Gastroesophageal sphincter (tissue), 4 donors: ENCODE results near the gene DGKI. TPM values are rescaled to one million over a fixed set of nuclear protein-coding genes. Genes with fewer than 3 reads are reported as not detected.

Experiments used
- ATAC-seq: fragments of 150-250 bp; one replicate; pipeline ENCODE4 v1.9.1; 2016; ENCODE audit warnings: mild to moderate bottlenecking, moderate library complexity
- H3K27ac ChIP-seq, 4 donors: fragments of 200-600 bp; sonication (generic) in 3 of 4; 1 replicate in 3 of 4; 2 replicates in 1 of 4; pipeline ENCODE4 v1.5.1; 2016 to 2019
- H3K27me3 ChIP-seq: fragments of 200-600 bp; sonication (generic); one replicate; pipeline ENCODE4 v1.5.1; 2019
- H3K36me3 ChIP-seq, 2 donors: fragments of 200-600 bp; sonication (generic); one replicate each; pipeline ENCODE4 v1.5.1; 2019; ENCODE audit warnings: control low read depth in 1 of 2
- H3K4me1 ChIP-seq, 3 donors: fragments of 200-600 bp; sonication (generic); 1 replicate in 2 of 3; 2 replicates in 1 of 3; pipeline ENCODE4 v1.5.1; 2016 to 2019; ENCODE audit warnings: control low read depth in 2 of 3
- H3K4me3 ChIP-seq, 2 donors: fragments of 200-600 bp; sonication (generic); one replicate each; pipeline ENCODE4 v1.5.1; 2019; ENCODE audit warnings: mild to moderate bottlenecking in 1 of 2, moderate library complexity in 1 of 2
- H3K9me3 ChIP-seq, 3 donors: fragments of 200-600 bp; sonication (generic); one replicate each; pipeline ENCODE4 v1.5.1; 2017 to 2019; ENCODE audit warnings: control low read depth in 2 of 3
- CTCF ChIP-seq, 4 experiments: fragments of 200-600 bp in 2 of 4; fragments of 450-650 bp in 2 of 4; sonication (generic) in 1 of 4; IDR thresholded peaks; one replicate each; pipeline ENCODE4 v1.5.1; 2017 to 2019; ENCODE audit warnings: antibody characterized with exemption in 4 of 4, mild to moderate bottlenecking in 2 of 4, moderate library complexity in 2 of 4
- EP300 ChIP-seq: sonication (generic); formaldehyde crosslinking; IDR thresholded peaks from one replicate; pipeline ENCODE4 v1.6.1; 2017; ENCODE audit warnings: antibody characterized with exemption, mild to moderate bottlenecking
- POLR2A ChIP-seq, 2 donors: fragments of 450-650 bp; IDR thresholded peaks; one replicate each; pipeline ENCODE4 v1.6.1; 2017; ENCODE audit warnings: antibody characterized with exemption in 2 of 2, mild to moderate bottlenecking in 2 of 2, moderate library complexity in 1 of 2
- POLR2AphosphoS5 ChIP-seq: sonication (generic); formaldehyde crosslinking; IDR thresholded peaks from one replicate; pipeline ENCODE4 v1.6.1; 2017; ENCODE audit warnings: antibody characterized with exemption
- WGBS, 2 donors: methylation state at CpG; one replicate each; pipeline ENCODE4 v1.1.5; 2018; ENCODE audit warnings: low coverage in 1 of 2; 5-methylcytosine and 5-hydroxymethylcytosine counted together
- total RNA-seq, 4 donors: library from RNA; depleted of rRNA; stranded (reverse); fragments of >200 nt; gene quantifications; one replicate each; pipeline ENCODE4 v1.1.0, GENCODE V29; 2016

DGKI gene
- total RNA-seq, 4 donors from 2014 or later = 0.27 to 4.8 (median 3.2) TPM

GRCh38 chr7:137492889-137493288 is 353.9 kb downstream of the DGKI start:
- no peak for ATAC-seq
- no peak overlapping the region for H3K4me3 ChIP-seq
- no peak for TF ChIP-seq POLR2A (IDR thresholded peaks at IDR 0.05)
- H3K9me3 ChIP-seq = peaks cover 0 to 17% (median 0%) of the 10 kb centered on the region in 3 donors
- no peaks in the 10 kb centered on the region for H3K4me1 ChIP-seq
- no peaks in the 10 kb centered on the region for H3K27me3 ChIP-seq
- 100% methylated on average over 1 of the region's 6 CpGs; no CpG with 5 or more reads in 1 of the 2 donors for WGBS, 2 donors
- H3K36me3 ChIP-seq = no peaks in the 10 kb centered on the region
- no peak overlapping the region for H3K27ac ChIP-seq

GRCh38 chr7:137489880-137490279 is 356.9 kb downstream of the DGKI start:
- no peak for ATAC-seq
- WGBS, 2 donors = 84 to 94% methylated on average over 2 of the region's 2 CpGs
- Histone ChIP-seq H3K27me3 (no peaks in the 10 kb centered on the region), H3K36me3 (no peaks in the 10 kb centered on the region), H3K27ac (no peak overlapping the region), H3K9me3 (peaks cover 0 to 8% (median 0%) of the 10 kb centered on the region in 3 donors), H3K4me3 (no peak overlapping the region), H3K4me1 (no peaks in the 10 kb centered on the region)
- TF ChIP-seq POLR2A (IDR thresholded peaks at IDR 0.05) (no peak), POLR2AphosphoS5 (no peak), CTCF (IDR thresholded peaks at IDR 0.05) (no peak), EP300 (no peak)

- Histone ChIP-seq H3K36me3 (no peaks in the 10 kb centered on the region), H3K9me3 (no peaks in the 10 kb centered on the region), H3K27me3 (no peaks in the 10 kb centered on the region), H3K27ac (no peak overlapping the region), H3K4me3 (no peak overlapping the region), H3K4me1 (no peaks in the 10 kb centered on the region)
- ATAC-seq = no peak
- TF ChIP-seq CTCF (IDR thresholded peaks at IDR 0.05) (peak in 1 of 4 experiments; percentile 10), EP300 (no peak)
- 50 to 67% methylated on average over 1 of the region's 1 CpG for WGBS, 2 donors
These were observed 358.7 kb downstream of the DGKI start for GRCh38 chr7:137488038-137488437.

DNA sequence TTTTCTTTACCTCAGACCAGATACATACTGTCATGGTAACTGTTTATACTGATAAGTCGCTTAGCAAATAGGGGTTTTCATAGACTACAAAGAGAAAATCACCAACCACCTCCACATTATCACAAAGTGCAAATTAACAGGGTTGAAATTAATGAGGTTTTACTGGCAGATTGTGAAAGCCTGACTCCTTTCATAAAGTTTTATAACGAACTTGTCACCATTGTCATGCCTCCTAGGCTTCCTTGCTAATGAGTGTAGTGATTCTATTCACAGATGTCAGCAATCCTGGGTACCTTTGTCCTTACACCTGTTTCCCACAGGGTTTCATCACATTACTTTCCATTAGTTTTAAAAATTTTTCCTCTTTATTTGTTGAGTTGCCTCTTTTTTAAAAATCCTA is 361.0 kb downstream of the DGKI start:
- Histone ChIP-seq H3K36me3 (no peaks in the 10 kb centered on the region), H3K4me3 (no peak overlapping the region), H3K9me3 (no peaks in the 10 kb centered on the region), H3K27me3 (no peaks in the 10 kb centered on the region), H3K27ac (no peak overlapping the region), H3K4me1 (no peaks in the 10 kb centered on the region)
- WGBS, 2 donors = 88 to 89% methylated on average over 2 of the region's 2 CpGs
- no peak for ATAC-seq
- TF ChIP-seq EP300 = no peak
- no peak for TF ChIP-seq POLR2A (IDR thresholded peaks at IDR 0.05)
- no peak for TF ChIP-seq CTCF (IDR thresholded peaks at IDR 0.05)
- no peak for TF ChIP-seq POLR2AphosphoS5

DNA sequence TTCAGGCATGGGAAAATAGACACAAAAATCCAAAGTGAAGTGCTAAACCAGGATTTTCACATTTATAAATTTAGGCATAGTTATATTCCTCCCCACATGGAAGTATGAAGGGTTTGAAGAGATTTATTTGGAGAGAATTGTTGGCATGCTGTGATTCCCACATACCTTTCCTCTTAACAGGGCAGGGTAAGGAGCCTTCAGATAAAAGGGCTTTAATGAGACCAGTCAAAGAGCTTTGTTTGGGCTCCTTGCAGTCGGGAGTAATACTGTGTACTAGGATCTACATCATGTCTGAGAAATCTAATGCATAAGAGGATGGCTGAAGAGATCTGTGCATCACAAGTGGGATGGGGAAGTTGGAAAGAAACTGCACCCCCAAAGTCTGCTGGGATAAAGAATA is 362.4 kb downstream of the DGKI start:
- H3K27ac ChIP-seq = no peak overlapping the region
- no peak for ATAC-seq
- no peak for TF ChIP-seq CTCF (IDR thresholded peaks at IDR 0.05)
- TF ChIP-seq POLR2AphosphoS5 = no peak
- no peak for TF ChIP-seq POLR2A (IDR thresholded peaks at IDR 0.05)
- no peak for TF ChIP-seq EP300
- WGBS, 2 donors = 20 to 29% methylated on average over 1 of the region's 1 CpG
- no peaks in the 10 kb centered on the region for H3K27me3 ChIP-seq
- H3K4me1 ChIP-seq = no peaks in the 10 kb centered on the region
- no peaks in the 10 kb centered on the region for H3K36me3 ChIP-seq
- H3K4me3 ChIP-seq = no peak overlapping the region
- H3K9me3 ChIP-seq = no peaks in the 10 kb centered on the region

GRCh38 chr7:137482466-137482865 is 364.3 kb downstream of the DGKI start:
- WGBS, 2 donors = 84 to 92% methylated on average over 4 of the region's 4 CpGs

More at GRCh38 chr7:137482466-137482865, 364.3 kb downstream of the DGKI start:
- no peak for ATAC-seq
- Histone ChIP-seq H3K9me3 (no peaks in the 10 kb centered on the region), H3K36me3 (no peaks in the 10 kb centered on the region), H3K27me3 (no peaks in the 10 kb centered on the region), H3K4me1 (no peaks in the 10 kb centered on the region), H3K27ac (no peak overlapping the region), H3K4me3 (no peak overlapping the region)
- no peak for TF ChIP-seq POLR2A (IDR thresholded peaks at IDR 0.05)
- TF ChIP-seq CTCF (IDR thresholded peaks at IDR 0.05) = no peak
- no peak for TF ChIP-seq POLR2AphosphoS5
- TF ChIP-seq EP300 = no peak
